ENCODE data around the gene CNTN2. TPM values are rescaled to one million over a fixed set of nuclear protein-coding genes. Genes with fewer than 3 reads are reported as not detected.

Gene CNTN2
- polyA plus RNA-seq, 1 donor from 2014 or later, result 3.2 TPM

DNA sequence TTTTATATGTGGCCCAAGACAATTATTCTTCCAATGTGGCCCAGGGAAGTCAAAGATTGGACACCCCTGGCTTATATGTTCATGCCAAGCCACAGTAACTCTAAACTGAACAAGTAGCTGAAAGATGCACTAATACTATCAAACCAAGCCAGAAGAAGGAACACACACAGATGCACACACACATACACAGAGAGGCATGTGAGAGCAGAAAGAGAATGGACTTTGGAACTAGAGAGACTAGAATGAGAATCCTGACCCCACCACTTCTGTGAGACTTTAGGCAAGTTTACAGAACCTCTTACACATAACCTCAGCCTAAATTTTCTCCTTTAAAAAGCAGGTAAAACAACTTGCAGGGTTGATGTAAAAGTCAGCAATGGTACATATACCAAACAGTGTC, 52.4 kb downstream of the CNTN2 start:
- TF ChIP-seq SMC3 (conservative IDR thresholded peaks at IDR 0.05; ENCODE audit: poor library complexity), result no peak
- TF ChIP-seq TAF1 (IDR thresholded peaks at IDR 0.05; ENCODE audit: low read depth), result no peak
- TF ChIP-seq POLR2AphosphoS5 (IDR thresholded peaks at IDR 0.05), result no peak
- TF ChIP-seq MXI1 (conservative IDR thresholded peaks at IDR 0.05; ENCODE audit: poor library complexity, severe bottlenecking), result no peak
- TF ChIP-seq, protein P1, sequence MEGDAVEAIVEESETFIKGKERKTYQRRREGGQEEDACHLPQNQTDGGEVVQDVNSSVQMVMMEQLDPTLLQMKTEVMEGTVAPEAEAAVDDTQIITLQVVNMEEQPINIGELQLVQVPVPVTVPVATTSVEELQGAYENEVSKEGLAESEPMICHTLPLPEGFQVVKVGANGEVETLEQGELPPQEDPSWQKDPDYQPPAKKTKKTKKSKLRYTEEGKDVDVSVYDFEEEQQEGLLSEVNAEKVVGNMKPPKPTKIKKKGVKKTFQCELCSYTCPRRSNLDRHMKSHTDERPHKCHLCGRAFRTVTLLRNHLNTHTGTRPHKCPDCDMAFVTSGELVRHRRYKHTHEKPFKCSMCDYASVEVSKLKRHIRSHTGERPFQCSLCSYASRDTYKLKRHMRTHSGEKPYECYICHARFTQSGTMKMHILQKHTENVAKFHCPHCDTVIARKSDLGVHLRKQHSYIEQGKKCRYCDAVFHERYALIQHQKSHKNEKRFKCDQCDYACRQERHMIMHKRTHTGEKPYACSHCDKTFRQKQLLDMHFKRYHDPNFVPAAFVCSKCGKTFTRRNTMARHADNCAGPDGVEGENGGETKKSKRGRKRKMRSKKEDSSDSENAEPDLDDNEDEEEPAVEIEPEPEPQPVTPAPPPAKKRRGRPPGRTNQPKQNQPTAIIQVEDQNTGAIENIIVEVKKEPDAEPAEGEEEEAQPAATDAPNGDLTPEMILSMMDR (IDR thresholded peaks at IDR 0.05; ENCODE audit: poor library complexity, severe bottlenecking), result no peak
- TF ChIP-seq, protein P2, sequence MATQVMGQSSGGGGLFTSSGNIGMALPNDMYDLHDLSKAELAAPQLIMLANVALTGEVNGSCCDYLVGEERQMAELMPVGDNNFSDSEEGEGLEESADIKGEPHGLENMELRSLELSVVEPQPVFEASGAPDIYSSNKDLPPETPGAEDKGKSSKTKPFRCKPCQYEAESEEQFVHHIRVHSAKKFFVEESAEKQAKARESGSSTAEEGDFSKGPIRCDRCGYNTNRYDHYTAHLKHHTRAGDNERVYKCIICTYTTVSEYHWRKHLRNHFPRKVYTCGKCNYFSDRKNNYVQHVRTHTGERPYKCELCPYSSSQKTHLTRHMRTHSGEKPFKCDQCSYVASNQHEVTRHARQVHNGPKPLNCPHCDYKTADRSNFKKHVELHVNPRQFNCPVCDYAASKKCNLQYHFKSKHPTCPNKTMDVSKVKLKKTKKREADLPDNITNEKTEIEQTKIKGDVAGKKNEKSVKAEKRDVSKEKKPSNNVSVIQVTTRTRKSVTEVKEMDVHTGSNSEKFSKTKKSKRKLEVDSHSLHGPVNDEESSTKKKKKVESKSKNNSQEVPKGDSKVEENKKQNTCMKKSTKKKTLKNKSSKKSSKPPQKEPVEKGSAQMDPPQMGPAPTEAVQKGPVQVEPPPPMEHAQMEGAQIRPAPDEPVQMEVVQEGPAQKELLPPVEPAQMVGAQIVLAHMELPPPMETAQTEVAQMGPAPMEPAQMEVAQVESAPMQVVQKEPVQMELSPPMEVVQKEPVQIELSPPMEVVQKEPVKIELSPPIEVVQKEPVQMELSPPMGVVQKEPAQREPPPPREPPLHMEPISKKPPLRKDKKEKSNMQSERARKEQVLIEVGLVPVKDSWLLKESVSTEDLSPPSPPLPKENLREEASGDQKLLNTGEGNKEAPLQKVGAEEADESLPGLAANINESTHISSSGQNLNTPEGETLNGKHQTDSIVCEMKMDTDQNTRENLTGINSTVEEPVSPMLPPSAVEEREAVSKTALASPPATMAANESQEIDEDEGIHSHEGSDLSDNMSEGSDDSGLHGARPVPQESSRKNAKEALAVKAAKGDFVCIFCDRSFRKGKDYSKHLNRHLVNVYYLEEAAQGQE (IDR thresholded peaks at IDR 0.05; ENCODE audit: borderline replicate concordance), result no peak
- no peak for TF ChIP-seq EZH2 (IDR thresholded peaks at IDR 0.05; ENCODE audit: borderline replicate concordance, insufficient read depth, low read length, poor library complexity, severe bottlenecking)
- TF ChIP-seq RAD21 (conservative IDR thresholded peaks at IDR 0.05), result no peak
- TF ChIP-seq EP300 (conservative IDR thresholded peaks at IDR 0.05; ENCODE audit: poor library complexity, severe bottlenecking), result no peak
- Histone ChIP-seq H3K36me3 (ENCODE audit: insufficient read depth, low read length) (peaks cover 4% of the 10 kb centered on the region), H4K20me1 (ENCODE audit: insufficient read depth) (no peaks in the 10 kb centered on the region), H3F3A (ENCODE audit: insufficient read depth, low read length, poor library complexity, severe bottlenecking) (no peaks in the 10 kb centered on the region), H3K4me3 (ENCODE audit: low read length) (no peak overlapping the region), H3K79me2 (replicated peaks; ENCODE audit: insufficient read depth, low read length) (no peaks in the 10 kb centered on the region), H3K9ac (ENCODE audit: low read length) (no peak overlapping the region), H3K9me2 (ENCODE audit: insufficient read depth, low read length) (no peaks in the 10 kb centered on the region), H3K27ac (ENCODE audit: low read length) (no peak overlapping the region), H3K27me3 (ENCODE audit: insufficient read depth, low read depth, low read length) (no peaks in the 10 kb centered on the region), H3K9me3 (ENCODE audit: low read length) (no peaks in the 10 kb centered on the region), H2AFZ (ENCODE audit: low read depth, low read length) (no peak overlapping the region), H3K4me2 (ENCODE audit: low read length) (no peak overlapping the region)

DNA sequence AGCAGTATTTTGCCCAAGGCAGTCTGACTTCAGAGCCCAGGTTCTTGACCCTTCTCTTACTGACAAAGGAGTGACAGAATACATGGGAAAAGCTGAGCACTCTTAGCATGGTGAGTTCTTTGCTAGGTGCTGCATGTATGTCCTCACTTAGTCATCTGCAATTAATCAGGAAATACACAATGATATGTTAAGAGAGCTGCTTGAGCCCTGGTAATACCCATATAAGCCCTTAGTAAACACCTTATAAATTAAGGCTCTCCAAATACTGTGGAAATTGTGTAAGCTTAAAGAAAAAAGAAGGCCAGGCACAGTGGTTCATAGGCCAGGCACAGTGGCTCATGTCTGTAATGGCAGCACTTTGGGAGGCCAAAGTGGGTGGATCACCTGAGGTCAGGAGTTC, 55.2 kb downstream of the CNTN2 start:
- no peaks in the 10 kb centered on the region for H3K79me2 ChIP-seq (replicated peaks; ENCODE audit: insufficient read depth, low read length)
- H3K9ac ChIP-seq (ENCODE audit: low read length), result no peak overlapping the region
- no peaks in the 10 kb centered on the region for H3F3A ChIP-seq (ENCODE audit: insufficient read depth, low read length, poor library complexity, severe bottlenecking)
- TF ChIP-seq MXI1 (conservative IDR thresholded peaks at IDR 0.05; ENCODE audit: poor library complexity, severe bottlenecking), result no peak
- TF ChIP-seq, protein P1 (IDR thresholded peaks at IDR 0.05; ENCODE audit: poor library complexity, severe bottlenecking), result no peak
- no peak for TF ChIP-seq SMC3 (conservative IDR thresholded peaks at IDR 0.05; ENCODE audit: poor library complexity)
- no peak for TF ChIP-seq TAF1 (IDR thresholded peaks at IDR 0.05; ENCODE audit: low read depth)
- TF ChIP-seq, protein P2 (IDR thresholded peaks at IDR 0.05; ENCODE audit: borderline replicate concordance), result no peak
- no peak for TF ChIP-seq EP300 (conservative IDR thresholded peaks at IDR 0.05; ENCODE audit: poor library complexity, severe bottlenecking)
- TF ChIP-seq EZH2 (IDR thresholded peaks at IDR 0.05; ENCODE audit: borderline replicate concordance, insufficient read depth, low read length, poor library complexity, severe bottlenecking), result no peak
- TF ChIP-seq POLR2AphosphoS5 (IDR thresholded peaks at IDR 0.05), result no peak
- TF ChIP-seq RAD21 (conservative IDR thresholded peaks at IDR 0.05), result no peak
- no peak overlapping the region for H2AFZ ChIP-seq (ENCODE audit: low read depth, low read length)
- no peaks in the 10 kb centered on the region for H4K20me1 ChIP-seq (ENCODE audit: insufficient read depth)
- no peak overlapping the region for H3K27ac ChIP-seq (ENCODE audit: low read length)
- H3K9me3 ChIP-seq (ENCODE audit: low read length), result no peaks in the 10 kb centered on the region
- no peak overlapping the region for H3K4me2 ChIP-seq (ENCODE audit: low read length)
- no peaks in the 10 kb centered on the region for H3K27me3 ChIP-seq (ENCODE audit: insufficient read depth, low read depth, low read length)
- no peak overlapping the region for H3K4me3 ChIP-seq (ENCODE audit: low read length)
- no peaks in the 10 kb centered on the region for H3K9me2 ChIP-seq (ENCODE audit: insufficient read depth, low read length)
- peaks cover 4% of the 10 kb centered on the region for H3K36me3 ChIP-seq (ENCODE audit: insufficient read depth, low read length)

Data from neural cell (in vitro differentiated cells).